Effector memory CD4-positive, alpha-beta T cell (primary cell): ENCODE data around the gene NOX5.

Experiments used
- DNase-seq, 3 donors: peaks; one replicate each; pipeline ENCODE4 v3.0.0-alpha.2; 2020
- H3K27ac ChIP-seq: 2 replicates; pipeline ENCODE4 v1.7.0; 2013; ENCODE audit warnings: mild to moderate bottlenecking, low read length, moderate library complexity; ENCODE audit not compliant: insufficient read depth, poor library complexity, severe bottlenecking
- H3K27me3 ChIP-seq: replicated peaks from 2 replicates; pipeline ENCODE4 v1.7.0; 2013; ENCODE audit warnings: mild to moderate bottlenecking, low read length; ENCODE audit not compliant: insufficient read depth, control insufficient read depth, poor library complexity, severe bottlenecking
- H3K36me3 ChIP-seq: 2 replicates; pipeline ENCODE4 v1.7.0; 2013; ENCODE audit warnings: mild to moderate bottlenecking, low read length, moderate library complexity; ENCODE audit not compliant: control insufficient read depth, insufficient read depth
- H3K4me1 ChIP-seq: 2 replicates; pipeline ENCODE4 v1.7.0; 2013; ENCODE audit warnings: low read length, mild to moderate bottlenecking; ENCODE audit not compliant: control insufficient read depth, insufficient read depth, poor library complexity, severe bottlenecking
- H3K4me3 ChIP-seq: 2 replicates; pipeline ENCODE4 v1.7.0; 2013; ENCODE audit warnings: low read length, low read depth, mild to moderate bottlenecking; ENCODE audit not compliant: insufficient read depth, poor library complexity, severe bottlenecking
- H3K9me3 ChIP-seq: 2 replicates; pipeline ENCODE4 v1.7.0; 2013; ENCODE audit warnings: mild to moderate bottlenecking, low read length, moderate library complexity; ENCODE audit not compliant: control insufficient read depth

NOX5 gene

DNA sequence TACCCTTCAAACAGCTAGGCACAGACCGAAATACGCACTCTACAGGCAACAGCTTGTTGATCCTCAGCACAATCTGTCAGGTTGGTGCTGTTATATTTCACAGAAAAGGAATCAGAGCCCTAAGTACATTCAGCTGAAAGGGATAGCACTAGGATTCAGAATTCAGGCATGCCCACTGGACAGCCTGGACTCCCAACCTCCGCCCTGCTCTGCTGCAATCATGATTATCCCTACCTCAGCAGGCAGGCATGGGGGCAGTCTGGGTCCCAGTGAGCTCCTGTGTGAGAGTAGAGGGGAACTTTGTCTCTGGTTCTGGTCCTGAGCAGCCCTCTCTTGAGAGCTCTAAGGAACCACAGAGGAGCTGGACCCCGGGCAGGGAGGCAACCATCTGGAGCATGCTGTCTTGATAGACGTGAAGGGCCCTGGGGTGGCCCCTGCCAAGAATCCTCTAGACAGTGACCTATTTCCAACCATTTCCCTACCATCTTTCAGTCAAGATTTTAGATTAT, 23.4 kb upstream of the NOX5 start:
- Histone ChIP-seq H3K9me3 (no peaks in the 10 kb centered on the region), H3K36me3 (no peaks in the 10 kb centered on the region), H3K27me3 (peaks cover 4% of the 10 kb centered on the region), H3K4me3 (no peak overlapping the region), H3K4me1 (no peaks in the 10 kb centered on the region), H3K27ac (no peak overlapping the region)
- no peak for DNase-seq

DNA sequence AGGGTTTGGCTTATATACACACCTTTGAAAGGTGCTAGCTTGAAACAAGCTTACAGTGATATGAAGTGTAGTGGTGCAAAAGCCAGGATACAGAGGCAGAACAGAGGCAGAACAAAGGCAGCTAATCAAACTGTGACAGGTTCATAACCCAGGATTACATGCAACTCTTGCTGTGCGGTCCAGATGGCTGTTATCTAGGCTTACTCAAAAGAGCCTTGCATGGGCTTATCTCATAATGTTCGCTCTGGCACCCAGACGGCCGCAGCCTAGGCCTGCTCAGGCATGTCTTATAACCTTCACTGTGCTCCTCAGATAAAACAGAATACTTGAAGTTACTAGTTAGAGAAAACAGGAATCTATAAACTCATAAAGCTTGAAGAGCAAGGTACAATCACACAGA, 22.8 kb upstream of the NOX5 start:
- H3K4me3 ChIP-seq, result no peak overlapping the region
- H3K9me3 ChIP-seq, result no peaks in the 10 kb centered on the region
- DNase-seq, result no peak
- H3K4me1 ChIP-seq, result no peaks in the 10 kb centered on the region
- no peaks in the 10 kb centered on the region for H3K36me3 ChIP-seq
- peaks cover 4% of the 10 kb centered on the region for H3K27me3 ChIP-seq
- H3K27ac ChIP-seq, result no peak overlapping the region

DNA sequence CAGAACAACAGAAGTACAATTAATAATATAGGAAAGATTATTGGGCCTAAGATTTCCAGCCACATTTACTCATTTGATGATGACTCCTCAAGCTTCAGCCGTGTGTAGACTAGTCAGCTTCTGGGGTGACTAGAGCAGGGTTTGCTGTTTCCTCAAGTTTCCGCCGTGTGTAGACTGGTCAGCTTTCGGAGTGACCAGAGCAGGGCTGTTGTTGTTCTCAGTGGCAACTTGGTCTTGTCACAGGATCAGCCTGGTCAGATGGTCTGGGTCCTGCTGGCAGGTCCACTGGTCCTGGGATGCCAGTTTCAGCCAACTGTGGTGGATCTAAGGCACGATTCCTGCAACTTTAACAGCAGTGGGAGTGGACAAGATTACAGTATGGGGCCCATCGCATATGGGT, 21.8 kb upstream of the NOX5 start:
- Histone ChIP-seq H3K27me3 (peaks cover 4% of the 10 kb centered on the region), H3K9me3 (no peaks in the 10 kb centered on the region), H3K4me3 (no peak overlapping the region), H3K36me3 (no peaks in the 10 kb centered on the region), H3K27ac (no peak overlapping the region), H3K4me1 (no peaks in the 10 kb centered on the region)
- DNase-seq, result no peak

DNA sequence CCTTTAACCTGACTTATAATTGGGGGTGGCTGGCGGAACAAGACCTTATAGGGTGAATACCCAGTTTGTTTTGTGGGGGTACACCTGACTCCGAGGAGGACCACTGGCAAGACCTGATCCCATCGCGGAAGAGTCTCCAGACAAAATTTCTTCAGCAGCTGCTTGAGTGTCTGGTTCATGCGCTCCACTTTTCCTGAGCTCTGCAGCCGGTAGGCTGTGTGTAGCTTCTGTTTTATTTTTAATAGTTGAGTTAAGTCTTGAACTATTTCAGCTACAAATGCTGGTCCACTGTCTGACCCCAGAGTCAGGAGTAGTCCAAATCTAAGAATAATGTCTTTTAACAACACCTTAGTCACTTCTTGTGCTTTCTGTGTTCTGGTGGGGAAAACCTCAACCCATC, 21.2 kb upstream of the NOX5 start:
- no peaks in the 10 kb centered on the region for H3K4me1 ChIP-seq
- H3K27ac ChIP-seq, result no peak overlapping the region
- H3K36me3 ChIP-seq, result no peaks in the 10 kb centered on the region
- H3K9me3 ChIP-seq, result no peaks in the 10 kb centered on the region
- no peak for DNase-seq
- peaks cover 4% of the 10 kb centered on the region for H3K27me3 ChIP-seq
- no peak overlapping the region for H3K4me3 ChIP-seq

DNA sequence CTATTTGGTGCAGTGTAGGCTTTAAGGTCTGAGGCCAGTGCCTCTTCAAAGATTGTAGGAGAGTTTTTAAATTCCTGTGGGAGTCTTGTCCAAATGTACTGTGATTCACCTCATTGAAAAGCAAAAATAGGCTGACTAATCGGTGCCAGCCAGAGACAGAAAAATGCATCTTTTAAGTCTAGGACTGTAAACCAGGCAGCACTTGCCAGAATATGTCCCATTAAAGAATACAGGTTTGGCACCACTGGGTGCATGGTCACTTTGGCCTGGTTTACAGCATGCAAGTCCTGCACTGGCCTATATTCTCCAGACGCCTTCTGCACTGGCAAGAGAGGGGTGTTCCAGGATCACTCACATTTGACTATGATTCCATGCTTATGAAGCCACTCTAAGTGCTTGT, 20.3 kb upstream of the NOX5 start:
- DNase-seq, result no peak
- no peaks in the 10 kb centered on the region for H3K4me1 ChIP-seq
- no peaks in the 10 kb centered on the region for H3K36me3 ChIP-seq
- H3K27ac ChIP-seq, result no peak overlapping the region
- H3K9me3 ChIP-seq, result no peaks in the 10 kb centered on the region
- no peak overlapping the region for H3K4me3 ChIP-seq
- H3K27me3 ChIP-seq, result peaks cover 7% of the 10 kb centered on the region

DNA sequence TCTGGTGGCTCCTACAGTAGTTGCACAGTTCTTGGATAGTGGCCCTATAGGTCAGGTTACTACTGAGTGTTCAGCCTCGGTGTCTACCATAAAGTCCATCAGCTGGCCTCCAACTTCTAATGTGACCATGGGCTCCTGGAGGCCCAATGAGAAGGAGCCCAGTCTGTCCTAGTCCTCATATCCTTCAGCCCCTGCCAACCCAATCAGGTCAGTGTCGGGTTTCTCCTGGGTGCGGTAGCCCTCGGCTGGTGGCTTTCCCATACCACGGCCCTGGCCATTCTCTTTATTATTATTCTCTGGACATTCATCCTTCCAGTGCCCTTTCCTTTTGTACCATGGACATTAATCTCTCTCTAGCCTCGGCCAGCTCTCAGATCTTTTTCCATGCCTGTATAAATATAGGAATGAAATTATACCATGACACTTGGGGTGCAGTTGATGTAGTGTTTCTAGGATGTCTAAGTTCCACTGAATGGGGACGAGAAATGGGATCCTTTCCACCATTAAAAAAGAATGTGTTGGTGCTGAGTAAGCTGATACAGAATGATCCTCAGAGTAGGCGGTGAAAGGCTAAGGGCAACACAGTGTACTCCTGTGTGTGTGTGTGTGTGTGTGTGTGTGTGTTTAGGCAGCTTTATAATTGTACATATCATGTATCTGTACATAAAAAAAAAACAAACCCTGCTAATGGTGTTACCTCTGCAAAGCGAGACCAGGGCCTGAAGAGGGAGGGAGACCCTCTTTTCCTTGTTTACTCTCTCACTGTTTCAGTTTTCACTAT, 19.3 kb upstream of the NOX5 start:
- H3K4me1 ChIP-seq, result no peaks in the 10 kb centered on the region
- H3K9me3 ChIP-seq, result no peaks in the 10 kb centered on the region
- H3K27ac ChIP-seq, result no peak overlapping the region
- DNase-seq, result no peak
- no peak overlapping the region for H3K4me3 ChIP-seq
- H3K36me3 ChIP-seq, result no peaks in the 10 kb centered on the region
- peaks cover 5% of the 10 kb centered on the region for H3K27me3 ChIP-seq

- no peak overlapping the region for H3K4me3 ChIP-seq
- DNase-seq, result no peak
- H3K36me3 ChIP-seq, result no peaks in the 10 kb centered on the region
- no peaks in the 10 kb centered on the region for H3K4me1 ChIP-seq
- peaks cover 3% of the 10 kb centered on the region for H3K27me3 ChIP-seq
- no peaks in the 10 kb centered on the region for H3K9me3 ChIP-seq
- H3K27ac ChIP-seq, result no peak overlapping the region
These were observed 17.4 kb upstream of the NOX5 start for GRCh38 chr15:68997050-68997449.

DNA sequence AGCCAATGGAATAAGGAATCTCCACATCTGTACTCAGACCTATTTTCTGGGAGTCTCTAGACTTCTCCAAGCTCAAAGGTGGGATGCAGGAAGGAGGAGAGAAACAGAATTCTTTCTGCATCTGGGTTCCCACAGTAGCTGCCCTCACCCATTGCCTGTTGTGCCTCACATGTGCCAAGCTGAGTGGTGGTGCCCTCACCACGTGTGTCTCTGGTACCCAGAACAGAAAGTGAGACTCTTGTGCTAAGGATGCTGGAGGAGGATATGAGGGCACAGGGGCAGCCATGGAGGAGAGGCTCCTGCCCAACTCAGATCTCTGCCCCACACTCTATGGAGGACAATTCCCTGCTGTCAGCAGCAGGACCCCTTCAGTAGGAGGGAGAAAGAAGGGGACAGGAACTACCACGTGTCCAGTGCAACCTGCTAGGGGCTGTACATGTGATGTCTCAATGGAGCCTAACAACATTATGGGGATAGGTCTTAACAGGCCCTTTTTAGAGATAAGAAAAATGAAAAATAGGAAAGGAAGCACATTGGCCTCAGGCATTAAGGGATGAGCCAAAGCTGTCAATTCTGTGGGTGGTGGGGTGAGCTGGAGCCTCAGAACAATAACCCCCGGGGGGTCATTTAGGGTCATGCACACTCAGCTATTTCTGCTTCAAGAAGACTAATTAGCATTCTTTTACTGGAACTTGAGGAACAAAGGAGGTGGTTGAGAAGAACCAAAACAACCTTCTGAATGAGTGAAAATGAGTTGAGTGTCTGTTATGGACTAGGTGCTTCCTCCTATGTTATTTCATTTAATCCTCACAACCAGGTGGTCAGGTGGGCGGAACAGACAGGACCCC, 16.3 kb upstream of the NOX5 start:
- no peaks in the 10 kb centered on the region for H3K4me1 ChIP-seq
- DNase-seq, result no peak
- H3K9me3 ChIP-seq, result no peaks in the 10 kb centered on the region
- H3K27ac ChIP-seq, result no peak overlapping the region
- H3K36me3 ChIP-seq, result no peaks in the 10 kb centered on the region
- H3K27me3 ChIP-seq, result peaks cover 3% of the 10 kb centered on the region
- H3K4me3 ChIP-seq, result no peak overlapping the region

DNA sequence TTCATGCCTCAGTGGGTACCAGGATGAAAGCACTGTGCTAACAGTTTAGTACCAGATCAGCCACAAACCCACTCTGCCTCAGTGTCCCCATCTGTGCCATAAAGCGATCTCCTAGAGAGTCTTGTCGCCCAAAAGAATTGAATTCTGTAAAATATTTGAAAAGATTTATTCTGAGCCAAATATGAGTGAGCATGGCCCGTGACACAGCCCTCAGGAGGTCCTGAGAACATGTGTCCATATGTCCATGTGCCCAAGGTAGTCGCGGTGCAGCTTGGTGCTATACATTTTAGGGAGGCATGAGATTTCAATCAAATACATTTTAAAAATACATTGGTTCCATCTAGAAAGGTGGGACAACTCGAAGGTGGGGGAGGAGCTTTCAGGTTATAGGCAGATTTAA, 15.4 kb upstream of the NOX5 start:
- H3K27ac ChIP-seq, result no peak overlapping the region
- H3K27me3 ChIP-seq, result peaks cover 3% of the 10 kb centered on the region
- H3K36me3 ChIP-seq, result no peaks in the 10 kb centered on the region
- no peak overlapping the region for H3K4me3 ChIP-seq
- H3K9me3 ChIP-seq, result no peaks in the 10 kb centered on the region
- H3K4me1 ChIP-seq, result no peaks in the 10 kb centered on the region
- DNase-seq, result no peak

DNA sequence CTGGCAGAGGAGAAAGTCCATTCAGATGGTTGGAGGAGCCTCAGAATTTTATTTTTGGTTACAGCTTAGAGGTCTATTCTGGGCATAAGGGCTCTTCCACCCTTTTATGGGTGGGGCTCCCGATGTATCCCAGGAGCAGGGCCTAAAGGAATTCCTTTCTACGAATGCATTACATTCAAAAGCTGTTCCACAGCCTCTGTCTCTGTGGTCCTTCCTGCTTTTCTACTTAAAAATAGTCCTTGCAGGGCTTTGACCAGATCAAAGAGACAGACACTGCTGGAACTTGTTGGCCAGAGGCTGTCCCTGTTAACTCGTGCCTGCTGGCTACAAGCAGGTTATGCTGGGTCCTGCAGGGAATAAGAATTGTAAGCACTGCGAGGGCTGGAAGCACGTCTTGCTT, 14.4 kb upstream of the NOX5 start:
- Histone ChIP-seq H3K27ac (no peak overlapping the region), H3K4me1 (no peaks in the 10 kb centered on the region), H3K4me3 (no peak overlapping the region), H3K9me3 (no peaks in the 10 kb centered on the region), H3K27me3 (peaks cover 3% of the 10 kb centered on the region), H3K36me3 (no peaks in the 10 kb centered on the region)
- no peak for DNase-seq
